K562 (cell line): ENCODE results near the gene RIC3.

Experiments
- CHD4 ChIP-seq: fragments of 200-600 bp; sonication (generic); IDR thresholded peaks from 3 replicates; pipeline ENCODE4 v1.6.1; 2012; ENCODE audit warnings: low read depth, mild to moderate bottlenecking, mixed read lengths, low read length, inconsistent platforms; ENCODE audit not compliant: insufficient read depth, insufficient replicate concordance, poor library complexity, severe bottlenecking
- CUX1 ChIP-seq: fragments of 200-800 bp; sonication (Bioruptor generic); IDR thresholded peaks from 2 replicates; pipeline ENCODE4 v1.6.1; 2016; ENCODE audit warnings: missing genetic modification characterization, missing compliant biosample characterization
- ESRRA ChIP-seq: fragments of 450-650 bp; IDR thresholded peaks from 2 replicates; pipeline ENCODE4 v1.6.1; 2014; ENCODE audit warnings: low read depth, mild to moderate bottlenecking, moderate library complexity, borderline replicate concordance
- NR3C1 ChIP-seq: sonication (generic); formaldehyde crosslinking; IDR thresholded peaks from 2 replicates; pipeline ENCODE4 v1.8.1; 2022; ENCODE audit warnings: missing genetic modification reagents
- POLR2AphosphoS5 ChIP-seq: IDR thresholded peaks from 2 replicates; pipeline ENCODE4 v1.6.1; 2011; ENCODE audit warnings: mild to moderate bottlenecking, low read depth, low read length, moderate library complexity; ENCODE audit not compliant: control insufficient read depth, insufficient read depth
- SAFB2 ChIP-seq: fragments of 200-400 bp; formaldehyde crosslinking; IDR thresholded peaks from 2 replicates; pipeline ENCODE4 v1.6.1; 2018; ENCODE audit warnings: borderline replicate concordance, low read length, low read depth, moderate library complexity; ENCODE audit not compliant: severe bottlenecking
- ZNF785 ChIP-seq: fragments of 250-450 bp; sonication (Bioruptor Pico); IDR thresholded peaks from 2 replicates; pipeline ENCODE4 v1.4.0; 2020; ENCODE audit warnings: mild to moderate bottlenecking

GRCh38 chr11:8190431-8190830, 21.6 kb upstream of the RIC3 start:
- TF ChIP-seq CUX1 (CRISPR knock-in tag) (no peak), POLR2AphosphoS5 (no peak), NR3C1 (no peak), ESRRA (no peak), SAFB2 (no peak), CHD4 (no peak), ZNF785 (CRISPR knock-in tag) (no peak)
